HepG2 (cell line): ENCODE results near the gene CIAPIN1. TPM values are rescaled to one million over a fixed set of nuclear protein-coding genes. Genes with fewer than 3 reads are reported as not detected.
A peak's percentile ranks its signal among the peaks of the same experiment; 100 is the strongest.

ENCODE experiments used
- BRCA1 ChIP-seq: sonication (generic); formaldehyde crosslinking; IDR thresholded peaks from 2 replicates; pipeline ENCODE4 v1.4.0; 2020; ENCODE audit warnings: missing genetic modification reagents
- HCFC1 ChIP-seq: fragments of 150-350 bp; IDR thresholded peaks from 2 replicates; pipeline ENCODE4 v1.6.1; 2014; ENCODE audit warnings: low read depth, low read length
- HOXA3 ChIP-seq: sonication (generic); formaldehyde crosslinking; IDR thresholded peaks from 2 replicates; pipeline ENCODE4 v1.5.0; 2020; ENCODE audit warnings: missing genetic modification reagents
- HOXD1 ChIP-seq: sonication (generic); formaldehyde crosslinking; IDR thresholded peaks from 2 replicates; pipeline ENCODE4 v1.5.0; 2020; ENCODE audit warnings: missing genetic modification reagents
- MEIS2 ChIP-seq: sonication (generic); formaldehyde crosslinking; IDR thresholded peaks from 2 replicates; pipeline ENCODE4 v1.9.0; 2021; ENCODE audit warnings: mild to moderate bottlenecking, missing genetic modification reagents
- RARA ChIP-seq: IDR thresholded peaks from 2 replicates; pipeline ENCODE4 v1.6.1; 2016; ENCODE audit warnings: missing genetic modification reagents, missing compliant biosample characterization
- SCMH1 ChIP-seq: sonication (generic); formaldehyde crosslinking; IDR thresholded peaks from 2 replicates; pipeline ENCODE4 v1.9.0; 2021; ENCODE audit warnings: missing genetic modification reagents, mild to moderate bottlenecking, borderline replicate concordance
- TAF15 ChIP-seq: fragments of 200-400 bp; formaldehyde crosslinking; IDR thresholded peaks from one replicate; pipeline ENCODE4 v1.6.1; 2018; ENCODE audit warnings: mild to moderate bottlenecking, low read depth, low read length; ENCODE audit not compliant: poor library complexity, severe bottlenecking
- ZBTB40 ChIP-seq, 2 experiments: fragments of 450-650 bp in 1 of 2; sonication (generic) in 1 of 2; formaldehyde crosslinking in 1 of 2; IDR thresholded peaks; 2 replicates each; pipeline versions ENCODE4 v1.6.1 to v1.8.0; 2016 to 2022; ENCODE audit warnings: antibody characterized with exemption in 1 of 2, mild to moderate bottlenecking in 1 of 2, missing genetic modification reagents in 1 of 2
- ZNF350 ChIP-seq: sonication (generic); formaldehyde crosslinking; IDR thresholded peaks from 2 replicates; pipeline ENCODE4 v1.4.0; 2020; ENCODE audit warnings: mild to moderate bottlenecking, low read depth, missing genetic modification reagents, borderline replicate concordance
- ZNF550 ChIP-seq: sonication (generic); formaldehyde crosslinking; IDR thresholded peaks from 2 replicates; pipeline ENCODE4 v1.4.0; 2020; ENCODE audit warnings: mild to moderate bottlenecking, missing genetic modification reagents, borderline replicate concordance
- ZNF607 ChIP-seq: sonication (generic); formaldehyde crosslinking; IDR thresholded peaks from 2 replicates; pipeline ENCODE4 v1.5.1; 2020; ENCODE audit warnings: missing genetic modification reagents, mild to moderate bottlenecking, borderline replicate concordance
- ZNF670 ChIP-seq: sonication (generic); formaldehyde crosslinking; IDR thresholded peaks from 2 replicates; pipeline ENCODE4 v1.8.0; 2022; ENCODE audit warnings: mild to moderate bottlenecking, missing genetic modification reagents, borderline replicate concordance
- ZNF749 ChIP-seq: sonication (generic); formaldehyde crosslinking; IDR thresholded peaks from 2 replicates; pipeline ENCODE4 v1.8.0; 2022; ENCODE audit warnings: mild to moderate bottlenecking, missing genetic modification reagents, moderate library complexity, borderline replicate concordance
- polyA plus RNA-seq, 8 experiments: library from polyadenylated mRNA; depleted of rRNA in 3 of 8; stranded (reverse) in 7 of 8; unstranded in 1 of 8; fragments of >200 nt; fragmentation: Illumina TruSeq in 4 of 8; extraction: Trizol in 4 of 8; gene quantifications; 2 replicates each; pipeline versions ENCODE4 v1.2.1 to v1.2.3, GENCODE V29; 2011 to 2016; ENCODE audit warnings: low read depth in 4 of 8, missing spikeins in 1 of 8, mixed read lengths in 1 of 8; ENCODE audit not compliant: insufficient read depth in 1 of 8
- total RNA-seq, 5 experiments: library from RNA; depleted of rRNA; stranded (reverse); fragments of >200 nt; fragmentation: Illumina TruSeq; extraction: Trizol; gene quantifications; 2 replicates each; pipeline ENCODE4 v1.2.3, GENCODE V29; 2016; ENCODE audit warnings: low read depth in 1 of 5
- TF ChIP-seq, protein P1 (sequence below): sonication (generic); formaldehyde crosslinking; IDR thresholded peaks from 2 replicates; pipeline ENCODE4 v1.4.0; 2020; ENCODE audit warnings: mild to moderate bottlenecking, missing genetic modification reagents
- TF ChIP-seq, protein P2 (sequence below): sonication (generic); formaldehyde crosslinking; IDR thresholded peaks from 2 replicates; pipeline ENCODE4 v1.5.1; 2020; ENCODE audit warnings: missing genetic modification reagents, mild to moderate bottlenecking, borderline replicate concordance

CIAPIN1 gene
- total and polyA plus RNA-seq, 2 of the 13 experiments (the other 11 are each of a cell fraction or from before 2014, with no cell fraction given), result 69.3 to 89.7 TPM

- TF ChIP-seq ZBTB40 (IDR thresholded peaks at IDR 0.05), result no peak
- TF ChIP-seq ZBTB40 (CRISPR knock-in tag; IDR thresholded peaks at IDR 0.05), result peak; percentile 65; the same call in 1 of the 2 replicates
- TF ChIP-seq ZNF670 (CRISPR knock-in tag), result peak; percentile 67; the same call in 1 of the 2 replicates
- no peak; the same call in 1 of the 2 replicates for TF ChIP-seq MEIS2 (CRISPR knock-in tag)
- TF ChIP-seq RARA (CRISPR knock-in tag), result peak; percentile 63
- TF ChIP-seq, protein P1, sequence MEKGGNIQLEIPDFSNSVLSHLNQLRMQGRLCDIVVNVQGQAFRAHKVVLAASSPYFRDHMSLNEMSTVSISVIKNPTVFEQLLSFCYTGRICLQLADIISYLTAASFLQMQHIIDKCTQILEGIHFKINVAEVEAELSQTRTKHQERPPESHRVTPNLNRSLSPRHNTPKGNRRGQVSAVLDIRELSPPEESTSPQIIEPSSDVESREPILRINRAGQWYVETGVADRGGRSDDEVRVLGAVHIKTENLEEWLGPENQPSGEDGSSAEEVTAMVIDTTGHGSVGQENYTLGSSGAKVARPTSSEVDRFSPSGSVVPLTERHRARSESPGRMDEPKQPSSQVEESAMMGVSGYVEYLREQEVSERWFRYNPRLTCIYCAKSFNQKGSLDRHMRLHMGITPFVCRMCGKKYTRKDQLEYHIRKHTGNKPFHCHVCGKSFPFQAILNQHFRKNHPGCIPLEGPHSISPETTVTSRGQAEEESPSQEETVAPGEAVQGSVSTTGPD, result 0 out of 2 replicates have a peak, but pooled peaks have one; percentile 40
- no peak for TF ChIP-seq ZNF749 (CRISPR knock-in tag)
- 0 out of 2 replicates have a peak, but pooled peaks have one; percentile 64 for TF ChIP-seq ZNF607 (CRISPR knock-in tag)
- peak; percentile 65; the same call in 1 of the 2 replicates for TF ChIP-seq ZNF350
- peak; percentile 38; the same call in 1 of the 2 replicates for TF ChIP-seq ZNF550 (CRISPR knock-in tag)
- no peak; the same call in 1 of the 2 replicates for TF ChIP-seq HOXD1 (CRISPR knock-in tag)
- no peak for TF ChIP-seq SCMH1 (CRISPR knock-in tag)
- 0 out of 2 replicates have a peak, but pooled peaks have one; percentile 6 for TF ChIP-seq HCFC1
- TF ChIP-seq TAF15, result peak; percentile 63
- TF ChIP-seq, protein P2, sequence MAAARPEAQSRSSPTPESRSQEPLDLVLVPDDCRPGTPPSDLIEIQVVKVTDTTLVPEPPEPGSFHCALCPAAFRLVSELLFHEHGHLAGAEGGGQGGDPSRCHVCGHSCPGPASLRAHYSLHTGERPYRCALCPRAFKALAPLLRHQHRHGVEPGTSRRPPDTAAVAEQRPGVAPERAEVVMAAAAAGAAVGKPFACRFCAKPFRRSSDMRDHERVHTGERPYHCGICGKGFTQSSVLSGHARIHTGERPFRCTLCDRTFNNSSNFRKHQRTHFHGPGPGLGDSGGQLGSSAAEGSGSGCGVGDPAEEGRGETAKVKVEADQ (CRISPR knock-in tag), result peak; percentile 59
- peak; percentile 41; the same call in 1 of the 2 replicates for TF ChIP-seq BRCA1 (CRISPR knock-in tag)
- peak; percentile 37; the same call in 1 of the 2 replicates for TF ChIP-seq HOXA3
Observed at GRCh38 chr16:57479976-57480753, 33.0 kb upstream of the CIAPIN1 start (continued).
